Mesenteric fat pad (tissue), 1 donor: ENCODE measurements around the gene TTC8. TPM values are rescaled to one million over a fixed set of nuclear protein-coding genes. Genes with fewer than 3 reads are reported as not detected.
"Not testable (repeated sequence)": the region's sequence is repeated elsewhere in the genome, so short reads cannot be mapped to it uniquely, and the experiment has no call there.

Experiments
- DNase-seq: peaks from one replicate; pipeline ENCODE4 v3.0.0-alpha.2; 2020; ENCODE audit warnings: low spot score
- total RNA-seq: library from RNA; stranded (reverse); fragmentation: NEBNext Ultra II Directional; extraction: Animal tissue kit (Norgen Biotek cat#: 25700); gene quantifications from one replicate; pipeline ENCODE4 v1.2.1, GENCODE V29; 2021
- donor health status: DM: yes; HTN: yes; CAD: no.

TTC8 gene
- total RNA-seq, 1 donor from 2014 or later = 18.9 TPM

DNA sequence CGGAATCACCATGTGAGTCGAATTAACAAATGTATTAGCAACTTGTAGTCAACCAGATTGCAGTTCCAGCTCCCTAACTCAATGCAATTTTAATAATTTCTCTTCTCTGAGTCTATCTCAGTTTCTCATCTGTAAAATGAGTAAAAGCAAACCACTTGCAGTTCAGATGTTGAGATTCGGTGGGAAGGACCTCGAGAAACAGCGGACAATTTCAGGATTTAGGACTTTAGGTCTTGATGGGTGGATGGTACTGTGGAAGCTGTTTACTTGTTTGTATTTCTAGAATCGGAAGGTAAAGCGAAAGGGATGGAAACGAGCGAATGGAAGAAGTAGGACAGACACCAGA is 510 bp upstream of the TTC8 start:
- no peak for DNase-seq

DNA sequence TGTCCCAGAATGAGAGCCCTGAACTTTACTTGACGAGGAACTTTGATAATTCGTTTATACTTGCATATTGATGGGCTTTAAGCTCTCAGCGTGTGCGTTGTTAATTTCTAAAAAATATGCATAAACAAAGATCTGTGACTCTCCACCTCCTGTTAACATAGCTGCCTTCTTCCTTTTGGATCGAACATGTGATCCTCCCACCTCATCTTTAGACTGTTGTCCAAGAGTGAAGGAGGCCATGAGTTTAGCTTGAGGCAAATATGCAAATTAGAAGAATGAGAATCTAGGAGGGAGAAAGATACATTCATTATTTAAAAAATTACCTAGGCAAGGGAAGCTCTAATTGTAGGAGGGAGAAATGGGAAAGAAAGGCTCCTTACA is 617 bp downstream of the TTC8 start:
- no peak for DNase-seq

DNA sequence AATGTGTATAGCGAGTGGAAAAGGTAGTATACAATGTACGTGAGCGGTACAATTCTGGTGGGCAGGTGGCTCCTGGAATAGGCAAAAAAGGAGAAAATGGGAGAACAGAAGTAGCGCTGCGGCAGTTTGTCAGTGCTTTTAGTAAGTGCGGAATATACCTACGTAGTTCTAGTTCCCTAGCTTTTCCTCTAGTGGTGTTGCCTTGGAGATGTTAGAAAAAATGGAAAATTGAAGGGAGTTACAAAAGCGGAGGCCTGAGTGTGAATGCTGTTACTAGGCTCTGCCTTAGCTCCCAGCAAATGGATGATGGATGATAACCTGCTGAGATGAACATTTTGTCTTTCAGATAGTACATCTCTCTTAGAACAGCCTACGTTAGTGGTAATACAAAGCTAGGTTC is 1.1 kb downstream of the TTC8 start:
- no peak for DNase-seq

DNA sequence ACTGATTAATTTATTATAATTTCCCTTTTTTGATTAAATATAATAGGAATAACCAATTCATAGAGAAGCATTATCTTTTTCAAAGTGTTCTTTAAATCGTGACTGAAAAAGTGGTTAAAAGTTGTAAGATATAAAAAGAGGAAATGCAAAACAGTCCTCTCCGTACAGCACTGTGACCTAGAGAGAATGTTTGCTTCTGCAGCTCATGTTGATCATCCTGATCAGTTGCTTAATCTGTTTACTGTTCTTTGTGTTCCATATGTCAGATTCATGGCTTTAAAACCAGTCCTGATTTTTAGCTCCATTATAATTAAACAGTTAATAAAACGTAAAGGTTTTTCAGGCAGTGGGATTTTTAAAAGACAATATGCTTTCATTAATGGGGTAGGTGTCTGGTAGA is 4.7 kb downstream of the TTC8 start:
- no peak for DNase-seq

DNA sequence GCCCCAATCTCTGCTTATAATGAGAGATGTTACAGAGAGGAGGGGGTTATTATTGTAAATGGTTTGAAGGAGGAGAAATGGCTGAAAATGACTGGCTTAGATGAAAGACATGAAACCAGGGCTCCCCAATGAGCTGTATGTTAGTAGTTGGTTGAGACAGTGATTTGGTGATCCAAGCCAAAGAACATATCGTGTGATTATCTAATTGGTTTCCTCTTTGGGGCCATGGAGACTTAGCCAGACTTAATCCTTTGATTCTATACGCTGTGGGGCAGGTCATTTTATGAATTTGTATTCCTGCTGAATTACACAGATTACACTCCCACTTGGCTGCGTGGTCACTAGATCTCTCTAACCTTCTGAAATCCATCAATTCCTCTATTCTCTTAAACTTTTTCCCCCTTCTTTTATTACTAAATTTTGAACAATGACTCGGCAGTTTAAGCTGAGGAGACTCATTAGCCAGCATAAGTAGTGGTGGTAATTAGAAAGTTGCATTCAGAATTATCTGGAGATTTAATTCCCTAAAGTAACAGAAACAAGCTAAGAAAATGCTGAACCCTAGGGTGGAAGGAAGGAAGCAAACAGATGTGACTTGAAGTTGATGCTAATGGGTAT is 5.3 kb downstream of the TTC8 start:
- no peak for DNase-seq

DNA sequence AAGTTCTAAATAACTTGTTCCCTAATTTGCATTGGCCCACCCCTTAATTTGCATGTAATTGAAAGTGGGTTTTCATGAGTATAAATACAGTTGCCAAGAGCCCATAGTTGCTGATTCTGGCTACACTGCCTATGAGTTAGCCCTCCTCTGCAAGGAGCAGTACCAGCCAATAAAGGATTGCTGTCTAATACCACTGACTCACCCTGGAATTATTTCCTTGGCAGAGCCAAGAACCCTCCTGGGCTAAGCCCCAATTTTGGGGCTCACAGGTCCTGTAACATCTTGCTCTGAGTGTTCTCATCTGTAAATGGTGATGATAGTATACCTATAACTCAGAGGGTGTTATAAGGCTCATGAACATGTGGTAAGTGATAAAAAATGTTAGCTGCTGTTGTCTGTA is 6.8 kb downstream of the TTC8 start:
- DNase-seq = no peak

DNA sequence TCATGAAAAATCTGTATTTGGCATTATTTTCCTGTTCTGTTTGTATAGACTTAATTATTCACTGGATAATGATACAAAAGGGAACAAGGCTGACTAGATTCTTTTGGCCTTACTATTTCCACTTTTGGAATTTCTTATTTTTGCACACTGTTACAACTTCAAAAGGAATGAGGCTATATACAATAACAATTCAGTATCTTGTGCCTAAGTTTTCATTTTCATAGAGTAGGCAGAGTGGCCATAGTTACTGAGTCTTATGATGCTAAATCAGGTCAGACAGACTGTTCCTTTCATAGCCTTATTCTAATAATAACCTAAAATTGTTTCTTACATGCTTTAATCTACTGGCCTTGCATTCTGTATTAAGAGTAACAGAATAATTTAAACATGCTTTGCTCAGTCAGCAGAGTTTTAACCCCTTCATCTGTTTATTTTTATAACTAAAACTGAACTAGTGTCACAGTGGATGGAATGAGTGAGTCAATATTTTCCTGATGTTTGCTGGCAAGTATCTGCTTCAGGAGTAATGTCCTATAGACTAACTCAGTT is 10.5 kb downstream of the TTC8 start:
- DNase-seq = no peak

DNA sequence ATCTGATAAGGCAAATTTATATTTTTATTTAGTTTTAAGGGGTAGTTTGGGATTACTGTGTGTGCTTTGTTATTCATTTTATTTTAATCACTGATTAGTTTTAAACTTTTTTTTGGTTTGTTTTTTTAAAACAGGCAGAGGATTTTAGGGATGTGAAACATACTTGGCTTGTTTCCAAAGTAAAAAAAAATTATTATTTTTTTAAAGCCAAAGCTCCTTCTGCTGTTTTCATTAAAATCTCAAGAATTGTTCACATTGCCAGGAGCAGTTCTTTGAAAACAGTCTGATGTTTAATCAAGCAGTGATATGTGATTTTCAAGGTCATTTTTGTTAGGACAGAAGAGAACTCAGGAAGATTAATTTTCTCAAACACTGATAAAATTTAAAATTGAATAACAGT is 11.2 kb downstream of the TTC8 start:
- no peak for DNase-seq

DNA sequence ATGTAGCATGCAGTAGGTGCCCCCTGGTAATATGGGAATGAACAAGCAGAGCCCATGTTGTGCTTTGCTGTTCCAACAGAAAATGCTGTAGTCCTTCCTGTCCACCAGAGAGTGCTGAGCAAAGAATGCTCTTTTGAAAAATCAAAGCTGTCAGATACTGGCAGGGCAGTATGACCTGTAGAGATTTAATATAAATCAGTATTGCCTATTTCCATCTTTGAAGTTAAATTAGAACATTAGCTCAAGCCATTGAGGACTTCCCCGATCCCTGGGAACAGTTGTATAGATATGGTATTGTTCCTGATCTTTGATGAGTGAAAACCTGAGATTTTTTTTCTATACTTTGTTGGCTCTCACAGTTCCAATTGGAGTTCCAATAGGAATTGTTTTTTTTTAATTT is 13.0 kb downstream of the TTC8 start:
- DNase-seq = no peak

DNA sequence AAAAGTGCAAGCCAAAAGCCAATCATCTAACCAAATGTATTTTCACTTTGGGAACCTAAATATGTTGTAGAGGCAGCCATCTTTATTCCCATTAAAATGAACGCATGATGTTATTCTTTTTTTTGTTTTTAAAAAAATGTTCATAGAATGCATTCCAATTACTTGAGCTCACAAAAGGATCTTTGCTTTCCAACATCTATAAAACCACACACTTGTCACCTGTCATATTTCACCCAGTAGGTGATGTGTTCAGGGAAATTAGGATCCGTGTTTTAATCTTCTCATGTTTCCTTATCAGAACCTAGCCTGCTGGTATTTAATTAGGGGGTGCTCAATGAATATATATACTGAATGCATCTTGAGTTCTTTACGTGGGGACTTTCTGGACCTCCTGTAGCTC is 13.6 kb downstream of the TTC8 start:
- no peak for DNase-seq

DNA sequence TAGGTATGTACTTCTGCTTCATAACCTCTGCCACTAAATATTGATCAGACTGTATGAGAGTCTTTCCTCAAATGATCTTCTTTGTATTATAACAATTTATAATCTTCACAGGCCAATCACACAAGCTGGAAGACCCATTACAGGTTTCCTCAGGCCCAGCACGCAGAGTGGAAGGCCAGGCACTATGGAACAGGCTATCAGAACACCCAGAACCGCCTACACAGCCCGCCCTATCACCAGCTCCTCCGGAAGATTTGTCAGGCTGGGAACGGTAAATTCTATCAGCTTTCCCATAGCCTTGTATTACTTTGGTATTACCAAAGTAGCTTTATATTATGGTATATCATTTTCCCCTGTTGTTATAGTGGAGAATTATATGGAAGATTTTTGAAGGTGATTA is 16.5 kb downstream of the TTC8 start:
- no peak for DNase-seq

DNA sequence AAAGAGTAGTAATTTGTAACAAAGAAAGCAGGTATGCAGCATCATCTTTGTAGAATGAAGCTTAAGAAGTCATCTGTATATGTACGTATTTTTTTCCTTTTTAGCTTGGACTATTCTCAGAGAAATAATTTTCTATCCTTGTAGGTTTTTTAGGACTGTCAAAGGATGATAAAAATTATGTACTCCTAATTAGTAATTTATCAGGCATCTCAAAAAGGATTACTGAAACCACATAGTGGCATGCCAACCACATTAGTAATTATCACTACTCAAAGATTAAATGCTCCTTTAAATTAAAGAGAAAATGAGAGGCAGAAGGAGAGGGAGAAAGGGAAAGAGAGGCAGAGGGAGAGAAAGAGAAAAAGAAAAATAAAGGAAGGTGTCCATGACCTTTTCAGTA is 17.3 kb downstream of the TTC8 start:
- no peak for DNase-seq

DNA sequence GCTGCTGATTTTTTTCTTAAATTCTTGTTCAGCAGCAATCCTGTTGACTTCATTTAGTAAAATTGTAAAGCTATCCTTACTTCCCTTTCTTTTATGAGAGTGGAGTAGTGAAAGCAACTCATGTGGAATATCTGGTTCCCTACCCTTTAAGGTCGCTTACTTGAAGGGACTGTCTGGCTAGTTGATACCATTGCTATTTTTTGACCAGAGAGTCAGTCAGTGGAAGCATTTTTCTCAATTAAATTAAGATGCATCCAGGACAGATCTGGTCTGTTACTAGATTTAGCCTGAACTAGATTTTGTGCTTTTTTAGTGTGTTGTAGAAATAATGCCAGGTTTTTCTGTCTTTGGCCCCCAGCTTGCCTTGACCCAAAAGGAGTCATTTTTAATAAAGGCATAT is 18.0 kb downstream of the TTC8 start:
- no peak for DNase-seq

DNA sequence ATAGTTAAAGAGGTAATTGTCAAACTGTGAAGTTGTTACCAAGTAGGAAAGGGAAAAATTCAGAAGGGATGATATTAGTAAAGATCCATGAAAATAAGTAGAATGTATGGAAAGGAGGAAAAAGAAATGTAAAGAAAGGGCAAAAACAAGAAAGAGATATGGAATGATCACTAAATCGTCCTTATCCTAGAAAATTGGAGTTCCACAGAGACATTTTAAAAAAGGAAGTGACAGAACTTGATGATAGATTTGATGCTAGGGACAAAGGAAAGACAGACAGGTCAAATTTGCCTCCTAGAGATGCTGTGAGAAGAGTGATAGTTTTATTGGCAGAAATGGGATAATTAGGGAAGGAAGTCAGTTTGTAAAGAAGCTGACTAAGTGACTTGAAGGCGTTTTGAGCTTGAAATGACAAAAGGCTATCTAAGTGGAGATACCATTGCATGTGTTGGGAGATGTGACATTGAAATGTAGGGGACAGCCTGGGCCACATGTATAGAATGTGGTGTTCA is 20.6 kb downstream of the TTC8 start:
- no peak for DNase-seq

DNA sequence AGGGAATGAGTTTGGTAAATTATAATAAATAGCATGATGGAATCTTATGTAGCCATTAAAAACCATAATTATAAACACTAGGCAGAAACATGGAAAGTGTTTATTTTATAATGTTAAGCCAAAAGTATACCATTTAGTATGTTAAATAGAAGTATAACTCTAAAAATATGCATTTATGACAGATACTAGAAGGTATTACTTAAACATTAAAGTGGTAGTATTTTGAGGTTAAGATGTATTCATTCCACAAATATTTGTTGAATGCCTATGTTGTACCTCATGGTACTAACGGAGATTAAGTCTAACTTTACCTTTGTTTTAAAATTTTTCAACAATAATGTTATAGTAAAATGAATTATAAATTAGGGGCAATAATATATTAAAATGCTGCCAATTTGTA is 24.1 kb downstream of the TTC8 start:
- no peak for DNase-seq

DNA sequence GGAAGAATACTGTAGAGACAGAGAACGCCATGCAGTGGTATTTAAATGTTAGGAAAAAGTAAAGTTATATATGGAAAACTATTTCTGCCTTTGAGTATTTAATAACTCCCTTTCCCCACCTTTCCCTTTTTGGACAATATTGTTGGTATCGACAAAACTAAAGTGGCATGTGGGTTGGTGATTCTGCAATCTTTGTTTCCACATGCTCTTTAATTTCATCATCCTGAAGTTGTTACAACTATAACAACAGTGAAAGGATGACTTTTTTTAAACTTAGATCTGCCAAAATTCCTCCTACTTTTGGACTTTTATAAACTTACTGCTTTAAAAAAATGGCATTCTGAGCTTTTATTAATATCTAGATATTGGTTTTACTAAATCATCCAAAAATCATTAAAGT is 25.3 kb downstream of the TTC8 start:
- no peak for DNase-seq

DNA sequence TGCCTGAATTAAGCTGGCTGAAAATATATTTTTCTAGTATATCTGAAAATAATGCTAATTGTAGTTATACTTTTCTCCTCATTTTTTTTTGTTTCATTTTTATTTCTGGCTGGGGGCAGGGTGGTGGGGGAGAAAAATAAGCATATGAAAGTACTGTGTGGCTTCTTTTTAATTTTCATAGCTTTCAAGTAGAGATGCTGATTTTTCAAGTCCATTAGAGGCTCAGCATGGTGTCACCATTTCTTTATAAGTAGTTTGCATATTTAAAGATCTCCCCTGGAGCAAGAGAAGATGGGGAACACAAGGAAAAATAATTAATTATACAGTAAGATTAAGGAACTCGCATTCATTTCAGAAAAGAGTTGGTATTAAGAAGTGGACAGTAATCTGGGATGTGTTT is 27.1 kb downstream of the TTC8 start:
- DNase-seq = no peak

DNA sequence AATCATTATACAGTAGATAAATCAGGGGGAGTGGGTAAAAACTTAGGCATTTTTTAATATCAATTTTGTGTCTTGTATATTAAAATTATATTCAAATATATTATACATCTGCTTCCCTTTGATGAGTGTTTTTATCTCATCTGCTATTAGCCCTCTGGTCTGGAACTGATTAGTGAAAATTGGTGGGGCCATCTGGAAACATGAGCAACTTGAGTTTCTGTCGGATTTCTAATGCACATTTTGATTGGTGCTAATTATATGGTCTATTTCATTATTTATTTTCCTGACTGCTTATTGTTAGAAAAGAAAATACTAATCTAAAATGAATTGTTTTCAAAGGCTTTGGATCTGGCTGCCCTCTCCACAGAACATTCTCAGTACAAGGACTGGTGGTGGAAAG is 28.2 kb downstream of the TTC8 start:
- no peak for DNase-seq

DNA sequence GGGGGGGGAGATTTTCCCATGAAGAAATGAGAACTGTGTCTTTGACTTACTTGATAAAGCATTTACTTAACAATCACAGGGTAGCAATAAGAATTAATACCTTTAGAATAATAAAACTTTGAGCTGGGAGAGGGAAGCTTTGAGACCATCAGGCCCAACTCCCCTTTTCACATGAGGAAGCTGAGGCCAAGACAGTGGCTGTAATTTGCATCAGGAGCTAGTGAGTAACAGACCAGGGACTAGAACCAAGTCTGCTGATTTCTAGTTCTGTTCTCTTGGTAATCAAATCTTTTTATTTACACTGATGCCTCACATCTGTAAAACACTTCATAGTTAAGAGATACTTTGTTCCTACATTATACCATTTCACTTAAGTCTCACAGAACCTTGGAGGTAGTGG is 28.7 kb downstream of the TTC8 start:
- no peak for DNase-seq

DNA sequence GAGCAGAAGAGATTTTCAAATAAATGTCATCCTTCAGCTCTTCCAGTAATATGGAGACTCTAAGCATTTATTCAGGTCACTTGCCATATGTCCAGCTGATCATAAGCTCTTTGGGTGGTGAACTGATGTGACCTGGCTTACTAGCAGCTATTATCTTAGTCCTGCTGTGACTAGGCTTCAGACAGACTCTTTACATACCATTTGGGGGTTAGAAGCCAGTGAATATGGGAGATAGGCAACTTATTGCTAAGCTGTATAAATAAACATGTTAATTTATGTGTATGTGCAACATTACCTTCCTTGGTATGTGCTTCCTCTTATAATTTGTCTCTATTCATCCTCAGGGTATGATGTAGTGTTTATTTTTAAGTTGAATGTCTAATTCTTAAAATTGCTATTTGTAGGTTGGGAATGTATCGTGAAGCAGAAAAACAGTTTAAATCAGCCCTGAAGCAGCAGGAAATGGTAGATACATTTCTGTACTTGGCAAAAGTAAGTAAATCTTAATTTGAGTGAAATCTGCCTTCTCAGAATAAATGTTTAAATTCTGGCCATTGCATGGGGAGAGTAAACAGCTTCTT is 32.4 kb downstream of the TTC8 start:
- no peak for DNase-seq

DNA sequence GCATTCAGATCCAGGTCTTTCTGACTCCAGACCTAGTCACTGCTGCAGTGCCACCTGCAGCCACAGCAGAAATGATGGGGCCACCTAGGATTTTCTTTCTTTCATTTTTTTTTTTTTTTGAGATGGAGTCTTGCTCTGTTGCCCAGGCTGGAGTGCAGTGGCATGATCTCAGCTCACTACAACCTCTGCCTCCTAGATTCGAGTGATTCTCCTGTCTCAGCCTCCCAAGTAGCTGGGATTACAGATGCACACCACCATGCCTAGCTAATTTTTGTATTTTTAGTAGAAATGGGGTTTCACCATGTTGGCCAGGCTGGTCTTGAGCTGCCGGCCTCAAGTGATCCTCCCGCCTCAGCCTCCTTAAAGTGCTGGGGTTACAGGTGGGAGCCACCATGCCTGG is 33.4 kb downstream of the TTC8 start:
- DNase-seq = not testable (repeated sequence)

DNA sequence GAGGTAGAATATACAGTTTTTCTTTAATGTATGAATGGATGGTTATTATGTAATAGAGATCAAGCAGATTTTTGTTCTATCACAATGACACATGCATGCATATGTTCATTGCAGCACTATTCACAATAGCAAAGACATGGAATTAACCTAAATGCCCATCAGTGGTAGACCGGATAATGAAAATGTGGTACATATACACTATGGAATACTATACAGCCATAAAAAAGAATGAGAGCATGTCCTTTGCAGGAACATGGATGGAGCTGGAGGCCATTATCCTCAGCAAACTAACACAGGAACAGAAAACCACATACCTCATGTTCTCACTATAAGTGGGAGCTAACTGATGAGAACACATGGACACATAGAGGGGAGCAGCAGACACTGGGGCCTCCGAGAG is 34.7 kb downstream of the TTC8 start:
- DNase-seq = not testable (repeated sequence)

DNA sequence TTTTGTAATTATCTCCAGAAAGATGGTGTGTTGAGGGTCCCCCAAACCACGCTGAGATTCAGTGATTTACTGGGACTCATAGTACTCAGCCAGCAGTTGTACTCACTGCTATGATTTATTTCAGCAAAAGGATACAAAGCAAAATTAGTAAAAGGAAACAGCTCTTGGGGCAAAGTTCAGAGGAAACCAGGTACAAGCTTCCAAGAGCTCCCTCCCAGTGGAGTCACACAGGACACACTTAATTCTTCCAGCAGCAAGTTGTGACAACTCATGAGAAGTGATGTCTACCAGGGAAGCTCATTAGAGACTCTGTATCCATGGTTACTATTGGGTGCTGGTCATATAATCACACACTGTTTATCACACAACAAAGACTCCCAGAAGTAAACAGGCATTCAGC is 38.7 kb downstream of the TTC8 start:
- DNase-seq = no peak
